HCT116 (cell line): ENCODE data around the gene MEGF10. TPM values are rescaled to one million over a fixed set of nuclear protein-coding genes. Genes with fewer than 3 reads are reported as not detected.

Experiments
- ATAC-seq: fragments of 200-7000 bp; cut with Tn5 transposase; 2 replicates; pipeline ENCODE4 v1.9.1; 2020; ENCODE audit warnings: mild to moderate bottlenecking, moderate library complexity
- BruUV-seq: library from RNA; stranded (reverse); fragments of 400-500 nt; replicated peaks from 2 replicates; lab custom pipeline; 2021; lab: Mats Ljungman, UMichigan
- CTCF ChIA-PET: fragments of 300-600 bp; sonication (Branson Sonifier 250); formaldehyde crosslinking; loops from one replicate; lab custom pipeline; 2021; ENCODE audit warnings: antibody characterized with exemption; lab: Charles Lee
- POLR2A ChIA-PET: fragments of 300-600, 350-600 bp; sonication (Branson Sonifier 250); formaldehyde crosslinking; loops from one replicate; lab custom pipeline; 2021; ENCODE audit warnings: antibody characterized with exemption; lab: Charles Lee
- RAD21 ChIA-PET, 2 experiments: fragments of 300-600 bp; sonication (Branson Sonifier 250); formaldehyde crosslinking; loops; one replicate each; lab custom pipeline; 2023; ENCODE audit warnings: low total read pairs in 2 of 2; ENCODE audit not compliant: uncharacterized antibody in 2 of 2, unreplicated experiment in 2 of 2, low non-redundant PET in 1 of 2; lab: Charles Lee
- DNase-seq: peaks from one replicate; pipeline ENCODE4 v3.0.0-alpha.2; 2010; ENCODE audit warnings: low read depth, low spot score
- H2AFZ ChIP-seq: fragments of 200-600 bp; shearing (Covaris generic), sonication (generic); 2 replicates; pipeline ENCODE4 v1.6.1; 2017; ENCODE audit warnings: low read depth, mixed run types, mixed read lengths, antibody characterized with exemption, low read length; ENCODE audit not compliant: poor library complexity, severe bottlenecking
- H3K27ac ChIP-seq: 2 replicates; pipeline ENCODE4 v1.5.1; 2012; ENCODE audit warnings: low read depth, low read length
- H3K27me3 ChIP-seq: fragments of 200-600 bp; sonication (generic); 2 replicates; pipeline ENCODE4 v1.6.1; 2016; ENCODE audit warnings: mixed run types, low read length, mixed read lengths; ENCODE audit not compliant: insufficient read depth
- H3K36me3 ChIP-seq, 2 experiments: fragments of 200-500 bp in 1 of 2; fragments of 200-600 bp in 1 of 2; sonication (Bioruptor generic) in 1 of 2; sonication (generic) in 1 of 2; 2 replicates each; pipeline versions ENCODE4 v1.5.1 to v1.6.1; 2014 to 2016; ENCODE audit warnings: low read length in 2 of 2, inconsistent platforms in 1 of 2, mixed read lengths in 1 of 2, mixed run types in 1 of 2; ENCODE audit not compliant: insufficient read depth in 2 of 2, control insufficient read depth in 1 of 2
- H3K4me1 ChIP-seq, 2 experiments: fragments of 200-600 bp in 1 of 2; sonication (generic) in 1 of 2; 2 replicates each; pipeline versions ENCODE4 v1.5.1 to v1.6.1; 2012 to 2017; ENCODE audit warnings: low read length in 2 of 2, inconsistent platforms in 1 of 2, mild to moderate bottlenecking in 1 of 2, mixed read lengths in 1 of 2, mixed run types in 1 of 2, moderate library complexity in 1 of 2; ENCODE audit not compliant: insufficient read depth in 2 of 2, control insufficient read depth in 1 of 2
- H3K4me2 ChIP-seq: fragments of 200-600 bp; sonication (generic); 2 replicates; pipeline ENCODE4 v1.6.1; 2017; ENCODE audit warnings: mixed run types, low read length, mixed read lengths
- H3K4me3 ChIP-seq, 2 experiments: fragments of 200-600 bp in 1 of 2; sonication (generic) in 1 of 2; replicated peaks in 1 of 2; 2 replicates each; pipeline ENCODE4 v1.5.1; 2011 to 2016; ENCODE audit warnings: low read length in 2 of 2, control low read depth in 1 of 2, low read depth in 1 of 2, mild to moderate bottlenecking in 1 of 2, mixed read lengths in 1 of 2, mixed run types in 1 of 2
- H3K79me2 ChIP-seq: fragments of 200-600 bp; sonication (generic); 2 replicates; pipeline ENCODE4 v1.6.1; 2017; ENCODE audit warnings: mild to moderate bottlenecking, mixed run types, low read length, moderate library complexity, mixed read lengths; ENCODE audit not compliant: insufficient read depth
- H3K9ac ChIP-seq: fragments of 200-600 bp; sonication (generic); 2 replicates; pipeline ENCODE4 v1.6.1; 2016; ENCODE audit warnings: low read length, mixed read lengths
- H3K9me2 ChIP-seq: fragments of 200-600 bp; sonication (generic), shearing (Covaris generic); 2 replicates; pipeline ENCODE4 v1.6.1; 2017; ENCODE audit warnings: mixed run types, mild to moderate bottlenecking, moderate library complexity; ENCODE audit not compliant: insufficient read depth
- H3K9me3 ChIP-seq, 2 experiments: fragments of 200-500 bp in 1 of 2; fragments of 200-600 bp in 1 of 2; sonication (Bioruptor generic) in 1 of 2; sonication (generic) in 1 of 2; 2 replicates each; pipeline ENCODE4 v1.6.1; 2014 to 2017; ENCODE audit warnings: low read length in 2 of 2, mixed read lengths in 2 of 2, inconsistent platforms in 1 of 2, low read depth in 1 of 2, mild to moderate bottlenecking in 1 of 2, mixed run types in 1 of 2, moderate library complexity in 1 of 2; ENCODE audit not compliant: control insufficient read depth in 1 of 2, insufficient read depth in 1 of 2
- H4K20me1 ChIP-seq: fragments of 200-600 bp; sonication (generic), shearing (Covaris generic); 2 replicates; pipeline ENCODE4 v1.6.1; 2017; ENCODE audit warnings: mixed run types, mild to moderate bottlenecking, moderate library complexity; ENCODE audit not compliant: insufficient read depth
- CBX3 ChIP-seq: IDR thresholded peaks from 2 replicates; pipeline ENCODE4 v1.6.1; 2012; ENCODE audit warnings: low read depth
- ELF1 ChIP-seq: IDR thresholded peaks from 2 replicates; pipeline ENCODE4 v1.6.1; 2012; ENCODE audit warnings: low read depth, borderline replicate concordance
- EZH2phosphoT487 ChIP-seq: fragments of 200-600 bp; IDR thresholded peaks from 2 replicates; pipeline ENCODE4 v1.6.1; 2018; ENCODE audit warnings: antibody characterized with exemption, borderline replicate concordance
- FOSL1 ChIP-seq: IDR thresholded peaks from 2 replicates; pipeline ENCODE4 v1.6.1; 2012; ENCODE audit warnings: low read depth
- POLR2A ChIP-seq: IDR thresholded peaks from 2 replicates; pipeline ENCODE4 v1.7.0; 2011; ENCODE audit warnings: borderline replicate concordance; ENCODE audit not compliant: insufficient read depth, insufficient read length; ENCODE audit errors: extremely low read depth
- SIN3A ChIP-seq: IDR thresholded peaks from 2 replicates; pipeline ENCODE4 v1.6.1; 2012; ENCODE audit warnings: low read depth
- SRF ChIP-seq: IDR thresholded peaks from 2 replicates; pipeline ENCODE4 v1.6.1; 2012; ENCODE audit warnings: low read depth
- YY1 ChIP-seq: IDR thresholded peaks from 2 replicates; pipeline ENCODE4 v1.6.1; 2011; ENCODE audit warnings: low read length, low read depth, moderate library complexity, mild to moderate bottlenecking; ENCODE audit not compliant: insufficient replicate concordance; ENCODE audit errors: extremely low read depth
- intact Hi-C: fragments of 100-400 bp; cut with micrococcal nuclease; formaldehyde crosslinking; loops from 2 replicates; pipeline ENCODE4 v1.10.0; 2022
- total RNA-seq: library from RNA; stranded (reverse); gene quantifications from one replicate; pipeline ENCODE4 v1.2.1, GENCODE V29; 2021; ENCODE audit not compliant: unreplicated experiment
- TF ChIP-seq, protein P1 (sequence below): IDR thresholded peaks from 2 replicates; pipeline ENCODE4 v1.6.1; 2012; ENCODE audit warnings: low read depth

Gene MEGF10
- total RNA-seq, 1 experiment from 2014 or later: 0.02 TPM

DNA sequence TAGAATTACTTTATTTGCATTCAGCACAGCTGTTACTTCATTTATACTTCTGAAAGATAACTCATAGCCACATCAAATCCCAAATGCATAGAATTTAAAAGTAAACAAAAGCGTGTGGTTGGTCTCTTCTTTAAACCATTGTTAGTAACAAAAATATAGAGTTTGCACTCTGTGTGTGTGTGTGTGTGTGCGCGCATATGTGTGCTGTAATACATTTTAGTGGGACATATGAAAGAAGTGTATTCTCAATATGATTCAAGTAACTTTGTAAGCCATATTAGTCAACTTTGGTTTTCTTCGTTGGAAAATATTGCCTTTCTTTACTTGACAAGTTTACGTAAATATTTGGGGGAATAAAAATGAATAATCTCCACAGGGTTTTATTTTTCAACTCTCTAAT lies 120.8 kb downstream of the MEGF10 start:
- no peak overlapping the region for H3K9ac ChIP-seq
- no peaks in the 10 kb centered on the region for H3K9me3 ChIP-seq
- CTCF ChIA-PET: no interaction called here
- no peak overlapping the region for H2AFZ ChIP-seq
- intact Hi-C loops: no loop called here
- H3K4me2 ChIP-seq: no peak overlapping the region
- no peak for TF ChIP-seq ELF1
- no peak for TF ChIP-seq POLR2A
- no peak for TF ChIP-seq YY1
- TF ChIP-seq SRF: no peak
- no peak for TF ChIP-seq FOSL1
- TF ChIP-seq CBX3: no peak
- TF ChIP-seq, protein P1, sequence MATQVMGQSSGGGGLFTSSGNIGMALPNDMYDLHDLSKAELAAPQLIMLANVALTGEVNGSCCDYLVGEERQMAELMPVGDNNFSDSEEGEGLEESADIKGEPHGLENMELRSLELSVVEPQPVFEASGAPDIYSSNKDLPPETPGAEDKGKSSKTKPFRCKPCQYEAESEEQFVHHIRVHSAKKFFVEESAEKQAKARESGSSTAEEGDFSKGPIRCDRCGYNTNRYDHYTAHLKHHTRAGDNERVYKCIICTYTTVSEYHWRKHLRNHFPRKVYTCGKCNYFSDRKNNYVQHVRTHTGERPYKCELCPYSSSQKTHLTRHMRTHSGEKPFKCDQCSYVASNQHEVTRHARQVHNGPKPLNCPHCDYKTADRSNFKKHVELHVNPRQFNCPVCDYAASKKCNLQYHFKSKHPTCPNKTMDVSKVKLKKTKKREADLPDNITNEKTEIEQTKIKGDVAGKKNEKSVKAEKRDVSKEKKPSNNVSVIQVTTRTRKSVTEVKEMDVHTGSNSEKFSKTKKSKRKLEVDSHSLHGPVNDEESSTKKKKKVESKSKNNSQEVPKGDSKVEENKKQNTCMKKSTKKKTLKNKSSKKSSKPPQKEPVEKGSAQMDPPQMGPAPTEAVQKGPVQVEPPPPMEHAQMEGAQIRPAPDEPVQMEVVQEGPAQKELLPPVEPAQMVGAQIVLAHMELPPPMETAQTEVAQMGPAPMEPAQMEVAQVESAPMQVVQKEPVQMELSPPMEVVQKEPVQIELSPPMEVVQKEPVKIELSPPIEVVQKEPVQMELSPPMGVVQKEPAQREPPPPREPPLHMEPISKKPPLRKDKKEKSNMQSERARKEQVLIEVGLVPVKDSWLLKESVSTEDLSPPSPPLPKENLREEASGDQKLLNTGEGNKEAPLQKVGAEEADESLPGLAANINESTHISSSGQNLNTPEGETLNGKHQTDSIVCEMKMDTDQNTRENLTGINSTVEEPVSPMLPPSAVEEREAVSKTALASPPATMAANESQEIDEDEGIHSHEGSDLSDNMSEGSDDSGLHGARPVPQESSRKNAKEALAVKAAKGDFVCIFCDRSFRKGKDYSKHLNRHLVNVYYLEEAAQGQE: no peak
- no peak for TF ChIP-seq EZH2phosphoT487
- no peak for TF ChIP-seq SIN3A
- RAD21 ChIA-PET: no interaction called here
- POLR2A ChIA-PET: no interaction called here
- no peaks in the 10 kb centered on the region for H3K4me1 ChIP-seq
- H3K27ac ChIP-seq: no peak overlapping the region
- no peaks in the 10 kb centered on the region for H3K27me3 ChIP-seq
- DNase-seq (no peak), ATAC-seq (no peak)
- H4K20me1 ChIP-seq: no peaks in the 10 kb centered on the region
- BruUV-seq: no TSS peak
- no peaks in the 10 kb centered on the region for H3K36me3 ChIP-seq
- no peaks in the 10 kb centered on the region for H3K79me2 ChIP-seq
- no peaks in the 10 kb centered on the region for H3K9me2 ChIP-seq
- no peak overlapping the region for H3K4me3 ChIP-seq
